ENCODE data around the gene ADIPOR2.

ADIPOR2 gene

DNA sequence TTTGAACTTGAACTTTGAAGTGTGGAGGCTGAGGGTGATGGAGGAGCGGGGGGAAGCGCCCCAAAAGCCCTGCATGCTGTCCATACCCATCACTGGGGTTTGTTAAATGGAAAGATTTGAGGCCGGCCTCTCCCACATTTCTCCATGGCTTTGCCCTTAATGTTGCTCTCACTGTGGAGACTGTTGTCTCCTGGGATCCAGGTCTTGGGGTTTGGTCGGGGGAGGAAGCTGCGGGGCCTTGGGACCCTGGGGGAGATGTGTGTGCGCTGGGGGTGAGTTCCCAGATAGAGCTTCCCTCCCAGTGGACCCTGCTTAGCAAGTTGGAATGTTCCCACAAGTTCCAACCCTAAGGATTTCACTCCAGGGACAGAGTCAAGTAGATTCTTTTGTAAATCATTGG is 101.5 kb downstream of the ADIPOR2 start:
- TF ChIP-seq, protein P1, sequence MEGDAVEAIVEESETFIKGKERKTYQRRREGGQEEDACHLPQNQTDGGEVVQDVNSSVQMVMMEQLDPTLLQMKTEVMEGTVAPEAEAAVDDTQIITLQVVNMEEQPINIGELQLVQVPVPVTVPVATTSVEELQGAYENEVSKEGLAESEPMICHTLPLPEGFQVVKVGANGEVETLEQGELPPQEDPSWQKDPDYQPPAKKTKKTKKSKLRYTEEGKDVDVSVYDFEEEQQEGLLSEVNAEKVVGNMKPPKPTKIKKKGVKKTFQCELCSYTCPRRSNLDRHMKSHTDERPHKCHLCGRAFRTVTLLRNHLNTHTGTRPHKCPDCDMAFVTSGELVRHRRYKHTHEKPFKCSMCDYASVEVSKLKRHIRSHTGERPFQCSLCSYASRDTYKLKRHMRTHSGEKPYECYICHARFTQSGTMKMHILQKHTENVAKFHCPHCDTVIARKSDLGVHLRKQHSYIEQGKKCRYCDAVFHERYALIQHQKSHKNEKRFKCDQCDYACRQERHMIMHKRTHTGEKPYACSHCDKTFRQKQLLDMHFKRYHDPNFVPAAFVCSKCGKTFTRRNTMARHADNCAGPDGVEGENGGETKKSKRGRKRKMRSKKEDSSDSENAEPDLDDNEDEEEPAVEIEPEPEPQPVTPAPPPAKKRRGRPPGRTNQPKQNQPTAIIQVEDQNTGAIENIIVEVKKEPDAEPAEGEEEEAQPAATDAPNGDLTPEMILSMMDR (IDR thresholded peaks at IDR 0.05; ENCODE audit: borderline replicate concordance, insufficient read depth, low read depth, low read length), result no peak
- H3K4me3 ChIP-seq (ENCODE audit: low read depth, low read length), result no peak overlapping the region

DNA sequence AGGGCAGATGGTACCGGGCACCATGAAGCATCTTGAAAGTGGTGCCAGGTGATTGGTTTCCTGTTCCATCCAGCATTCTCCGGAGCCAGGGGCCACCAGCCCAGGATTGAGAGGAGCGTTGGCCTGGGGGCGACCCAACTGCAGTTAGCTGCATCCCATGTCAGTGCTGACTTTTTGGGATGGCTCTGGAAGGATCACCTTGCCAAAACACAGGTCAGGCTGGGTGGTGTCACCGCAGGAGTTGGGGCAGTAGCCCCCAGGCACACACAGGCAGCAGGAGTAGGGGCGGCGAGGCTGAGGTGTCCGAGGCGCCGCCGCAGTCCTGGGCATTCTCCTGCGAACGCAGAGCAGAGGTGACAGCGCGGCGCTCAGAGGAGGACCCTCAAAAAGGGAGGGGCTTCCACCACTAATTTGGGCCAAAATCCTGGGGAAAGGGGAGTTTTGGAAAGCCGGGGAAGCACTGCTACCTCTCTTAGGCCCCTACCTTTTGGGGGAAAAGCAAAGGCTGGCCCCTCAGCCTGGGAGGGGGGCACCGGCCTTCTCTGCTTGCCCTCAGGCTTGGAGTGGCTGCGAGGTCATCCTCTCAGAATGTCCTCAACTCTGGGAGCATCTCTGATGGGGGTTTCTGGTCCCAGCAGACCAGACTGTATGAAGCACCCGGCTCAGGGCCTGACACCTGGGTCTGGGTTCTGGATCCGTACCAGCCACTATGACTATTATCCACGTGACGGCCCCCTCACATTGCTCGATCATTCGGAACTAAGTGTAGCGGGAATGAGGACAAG is 102.7 kb downstream of the ADIPOR2 start:
- TF ChIP-seq, protein P1 (IDR thresholded peaks at IDR 0.05; ENCODE audit: borderline replicate concordance, insufficient read depth, low read depth, low read length), result no peak
- no peak overlapping the region for H3K4me3 ChIP-seq (ENCODE audit: low read depth, low read length)

DNA sequence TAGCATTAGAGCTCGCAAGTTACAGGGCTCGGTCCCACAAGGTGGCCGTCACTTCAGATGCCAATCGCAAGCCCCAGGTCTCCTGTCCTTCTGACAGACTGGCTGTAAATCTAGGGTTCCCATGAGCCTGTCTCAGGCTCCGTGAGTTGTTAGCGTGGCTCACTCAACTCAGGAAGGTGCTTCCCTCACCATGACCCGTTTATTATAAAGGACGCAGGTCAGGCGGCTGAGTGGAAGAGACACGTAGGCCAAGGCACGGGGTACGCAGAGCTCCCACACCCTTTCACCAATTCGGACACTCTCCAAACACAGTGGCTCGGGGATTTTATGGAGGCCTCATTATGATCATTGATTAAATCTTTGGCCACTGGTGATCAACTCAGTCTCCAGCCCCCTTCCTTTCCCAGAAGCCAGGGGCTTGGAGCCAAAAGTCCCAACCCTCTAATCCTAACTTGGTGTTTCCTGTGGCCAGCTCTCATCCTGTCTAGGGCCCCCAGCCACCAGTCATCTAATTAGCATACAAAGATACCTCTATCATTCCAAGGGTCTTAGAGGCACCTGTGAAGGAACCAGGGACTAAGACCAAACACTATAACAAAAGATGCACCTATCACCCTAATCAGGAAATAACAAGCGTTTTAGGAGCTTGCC is 103.7 kb downstream of the ADIPOR2 start:
- TF ChIP-seq, protein P1 (IDR thresholded peaks at IDR 0.05; ENCODE audit: borderline replicate concordance, insufficient read depth, low read depth, low read length), result no peak
- H3K4me3 ChIP-seq (ENCODE audit: low read depth, low read length), result no peak overlapping the region

DNA sequence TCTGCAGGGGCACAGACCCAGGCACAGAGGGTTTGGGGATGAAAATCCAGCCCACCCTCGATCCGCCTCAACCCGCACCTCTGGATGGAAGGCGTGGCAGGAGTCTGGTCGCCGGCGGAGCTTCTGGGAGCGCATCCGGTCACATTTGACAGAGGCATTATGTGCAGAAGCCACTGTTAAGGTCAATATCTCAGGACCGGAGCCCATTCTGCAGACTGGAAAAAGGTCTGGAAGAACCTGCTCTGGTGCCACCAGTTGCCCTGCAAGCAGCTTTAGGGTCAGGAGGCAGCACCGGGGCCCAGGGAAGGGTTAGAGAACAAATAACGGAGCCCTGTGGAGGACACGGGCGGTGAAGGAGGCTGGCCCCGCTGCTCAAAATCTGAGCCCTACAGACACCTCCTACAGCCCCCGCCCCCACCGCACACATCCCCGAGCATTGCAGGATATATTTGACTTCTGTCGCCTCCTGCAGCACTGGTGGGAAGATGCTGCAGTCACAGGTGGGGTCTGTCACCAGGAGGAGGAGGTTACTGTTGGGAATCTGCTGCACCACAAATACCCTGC is 104.4 kb downstream of the ADIPOR2 start:
- no peak overlapping the region for H3K4me3 ChIP-seq (ENCODE audit: low read depth, low read length)

DNA sequence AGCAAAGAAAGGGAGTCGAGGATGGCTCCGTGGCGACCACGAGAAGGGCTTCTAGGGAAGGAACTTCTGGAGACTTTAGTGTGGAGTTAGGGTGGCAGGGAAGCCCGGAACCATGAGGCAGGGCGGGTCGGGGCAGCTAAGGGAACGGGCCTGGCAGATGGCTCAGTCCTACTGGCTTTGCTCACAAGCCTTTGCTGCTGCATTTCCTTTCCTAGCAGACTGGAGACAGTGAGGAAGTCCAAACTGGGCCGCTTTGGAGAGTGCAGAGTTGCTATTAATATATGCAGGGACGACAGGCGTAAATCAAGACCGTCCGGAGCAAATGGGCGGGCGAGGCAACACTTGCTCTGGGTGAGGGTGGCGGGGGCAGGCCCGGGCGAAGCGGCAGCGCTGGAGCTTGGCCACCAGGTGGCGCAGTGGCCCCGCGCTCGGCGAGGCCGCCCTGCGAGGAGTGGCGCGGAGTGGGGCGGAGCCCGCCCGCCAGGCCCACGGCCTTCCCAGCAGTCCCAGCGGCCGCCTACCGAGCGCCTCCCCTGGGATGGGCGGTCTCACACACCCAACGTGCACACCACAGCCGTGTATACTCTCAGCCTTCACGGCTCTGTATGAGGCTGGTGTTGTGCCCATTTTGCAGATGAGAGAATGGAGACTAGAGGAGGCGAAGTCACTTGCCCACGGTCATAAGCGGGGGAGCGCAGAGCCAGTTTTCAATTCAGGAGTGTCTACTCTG is 105.1 kb downstream of the ADIPOR2 start:
- peak overlapping the region; percentile 56 for H3K4me3 ChIP-seq (ENCODE audit: low read depth, low read length)

More for the DNA sequence above, 104.4 kb downstream of the ADIPOR2 start:
- TF ChIP-seq, protein P1 (IDR thresholded peaks at IDR 0.05; ENCODE audit: borderline replicate concordance, insufficient read depth, low read depth, low read length), result no peak

DNA sequence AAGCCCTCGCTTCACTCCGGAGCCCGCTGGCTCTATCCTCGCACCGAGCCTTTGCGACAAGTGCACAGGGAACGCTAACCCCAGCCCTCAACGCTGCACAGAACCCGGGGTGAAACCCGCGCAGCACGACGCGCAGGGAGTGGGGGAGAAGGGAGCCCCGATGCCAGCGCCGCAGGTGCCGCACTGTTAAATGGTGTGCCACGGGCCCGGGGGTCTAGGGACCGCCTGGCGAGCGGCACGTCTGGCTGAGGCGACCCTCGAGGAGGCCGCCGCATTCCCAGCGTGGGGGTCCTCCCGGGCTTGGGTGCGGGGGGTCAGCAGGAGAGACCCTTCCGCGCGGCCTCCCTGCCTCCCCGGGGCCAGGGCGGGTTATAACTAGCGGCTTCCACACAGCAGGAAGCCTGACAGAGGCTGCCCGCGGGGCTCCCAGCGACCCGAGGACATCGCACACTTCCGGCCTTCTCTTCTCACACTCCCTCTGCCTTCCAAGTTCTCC is 105.7 kb downstream of the ADIPOR2 start:
- TF ChIP-seq, protein P1 (IDR thresholded peaks at IDR 0.05; ENCODE audit: borderline replicate concordance, insufficient read depth, low read depth, low read length), result no peak
- peak overlapping the region; percentile 56 for H3K4me3 ChIP-seq (ENCODE audit: low read depth, low read length)

More for the DNA sequence above, 105.1 kb downstream of the ADIPOR2 start:
- TF ChIP-seq, protein P1 (IDR thresholded peaks at IDR 0.05; ENCODE audit: borderline replicate concordance, insufficient read depth, low read depth, low read length), result peak; percentile 95
